Amniotic epithelial cell (primary cell): ENCODE data around the gene DISC1.
"Not testable (repeated sequence)": the region's sequence is repeated elsewhere in the genome, so short reads cannot be mapped to it uniquely, and the experiment has no call there.

Experiments used
- DNase-seq: peaks from one replicate; pipeline ENCODE4 v3.0.0-alpha.2; 2010; ENCODE audit warnings: low read depth

DISC1 gene

GRCh38 chr1:231605149-231606100 is 21.2 kb upstream of the DISC1 start:
- no peak for DNase-seq

DNA sequence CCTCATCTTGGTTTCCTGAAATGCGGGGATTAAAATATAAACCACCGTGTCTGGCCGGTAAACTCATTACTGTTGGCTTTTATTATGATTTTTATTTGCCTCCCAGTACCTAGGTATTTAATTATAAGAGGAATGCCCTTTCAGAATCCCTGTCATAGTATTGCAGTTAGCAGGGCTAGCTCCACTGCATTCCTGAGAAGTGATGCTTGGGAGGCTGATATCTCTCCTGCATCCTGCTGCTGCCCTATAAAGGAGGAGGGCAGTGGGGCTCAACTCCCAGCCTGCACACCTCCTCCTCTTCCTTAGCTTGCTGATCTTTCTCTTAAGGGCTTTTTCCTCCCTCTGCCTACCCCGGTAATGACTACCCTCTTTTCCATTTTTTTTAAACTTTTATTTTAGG is 19.9 kb upstream of the DISC1 start:
- DNase-seq = no peak

DNA sequence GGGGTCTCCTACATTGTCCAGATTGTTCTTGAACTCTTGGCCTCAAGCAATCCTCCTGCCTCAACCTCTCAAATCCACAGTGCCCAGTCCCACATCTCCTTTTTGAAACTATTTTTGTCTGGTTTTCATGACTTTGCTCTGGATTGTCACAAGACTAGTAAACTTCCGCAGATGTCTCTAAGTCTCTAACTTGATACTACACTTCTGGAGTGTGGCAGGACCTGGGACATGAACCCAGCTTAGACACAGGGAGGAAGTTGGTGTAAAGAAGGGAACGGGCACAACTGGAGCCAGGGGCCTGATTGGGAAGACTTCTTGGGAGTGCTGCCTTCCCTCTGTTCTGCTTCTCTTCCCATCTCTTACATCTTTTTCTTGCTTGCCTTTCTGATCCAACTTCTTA is 16.2 kb upstream of the DISC1 start:
- no peak for DNase-seq

DNA sequence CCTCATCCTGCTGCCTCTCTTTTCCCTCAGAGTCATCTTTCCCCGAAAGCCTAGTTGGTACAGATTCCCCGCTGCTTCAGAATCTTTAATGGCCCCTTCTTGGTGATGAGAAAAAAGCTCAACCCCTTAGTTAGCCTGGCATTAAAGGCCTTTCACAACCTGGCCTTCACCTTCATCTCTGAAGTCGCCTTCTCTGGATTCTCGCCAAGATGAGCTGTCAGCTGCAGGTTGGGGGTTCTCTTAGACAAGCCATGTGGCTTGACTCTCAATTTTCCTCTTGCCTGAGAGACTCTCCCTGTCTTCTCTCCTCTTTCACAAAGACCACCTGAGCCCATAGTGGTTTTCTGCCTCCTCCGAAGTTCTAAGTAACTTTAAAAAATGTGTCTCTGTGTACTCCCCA is 15.5 kb upstream of the DISC1 start:
- no peak for DNase-seq

DNA sequence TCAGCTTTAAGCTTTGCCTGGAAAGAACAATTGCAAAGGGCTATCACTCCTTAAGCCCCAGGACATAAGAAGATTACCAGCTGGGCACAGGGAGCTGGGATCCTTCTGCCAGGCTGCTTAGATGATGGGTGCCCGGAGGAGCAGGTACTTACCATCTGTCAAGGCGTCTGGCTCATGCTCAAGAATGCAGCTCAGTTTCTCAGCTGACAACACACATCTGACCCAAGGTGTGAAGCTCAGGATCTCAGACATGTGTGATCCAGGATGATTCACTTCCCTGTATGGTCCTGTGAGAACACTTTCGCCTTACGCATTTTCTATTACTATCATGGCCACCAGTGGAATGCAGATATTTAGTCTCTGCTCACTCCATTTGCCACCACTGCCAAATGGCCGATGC is 14.7 kb upstream of the DISC1 start:
- DNase-seq = no peak

GRCh38 chr1:231612393-231613089 is 14.0 kb upstream of the DISC1 start:
- no peak for DNase-seq

DNA sequence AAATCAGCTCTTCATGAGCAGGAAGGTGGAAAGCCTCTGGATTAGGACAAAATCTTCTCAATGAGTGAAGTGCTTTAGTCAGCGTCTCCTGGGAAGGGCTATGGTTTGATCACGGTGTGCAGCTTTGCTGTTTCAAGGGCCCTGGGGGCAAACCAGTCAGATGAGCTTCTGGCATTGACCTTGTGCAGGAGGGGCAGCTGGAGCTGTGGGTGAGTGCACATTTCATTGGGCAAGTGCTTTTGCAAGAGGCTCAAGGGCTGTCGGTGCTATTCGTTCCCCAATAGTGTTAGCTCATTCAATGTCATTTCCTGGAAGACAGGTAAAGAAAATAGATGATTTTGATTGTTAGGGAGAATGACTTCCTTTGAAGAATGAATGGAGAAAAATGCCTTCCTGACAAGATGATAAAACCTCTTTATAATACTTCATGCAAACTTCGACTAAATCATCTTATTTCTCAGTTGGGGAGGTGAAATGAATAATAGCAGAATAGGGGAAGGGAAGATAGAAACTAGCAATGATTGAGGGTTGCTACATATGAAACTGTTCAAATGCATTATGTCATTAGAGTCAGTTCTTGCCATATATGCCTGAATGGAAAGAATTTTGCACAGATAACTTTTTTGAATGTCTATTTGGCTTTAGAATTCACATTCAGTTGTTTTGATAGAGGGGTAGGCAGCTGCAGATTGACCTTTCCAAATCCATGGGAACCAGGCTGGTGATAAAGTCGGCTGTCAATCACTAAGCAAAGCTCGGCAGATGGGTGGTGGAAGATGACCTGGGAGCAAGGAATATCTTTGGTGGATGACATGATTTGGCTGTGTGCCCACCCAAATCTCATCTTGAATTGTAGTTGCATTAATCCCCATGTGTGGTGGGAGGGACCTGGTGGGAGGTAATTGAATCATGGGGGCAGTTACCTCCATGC is 12.9 kb upstream of the DISC1 start:
- DNase-seq = no peak

DNA sequence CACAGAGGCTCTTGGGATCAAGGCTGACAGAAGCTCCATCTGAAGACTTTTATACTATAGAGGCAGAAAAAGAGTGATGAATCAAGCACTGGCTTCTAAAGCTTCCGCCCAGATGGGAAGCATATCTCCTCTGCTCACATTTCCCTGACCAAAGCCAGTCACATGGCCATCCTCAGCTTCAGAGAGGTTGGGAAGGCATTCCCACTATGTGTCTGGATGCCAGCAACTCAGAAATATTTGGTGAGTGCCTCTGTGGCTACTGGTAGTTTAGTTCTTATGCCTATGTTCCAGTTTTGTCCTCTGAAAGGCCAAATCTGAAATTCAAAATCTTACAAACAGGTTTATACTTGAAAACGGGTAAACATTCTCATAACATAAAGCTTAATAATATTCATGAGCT is 9.9 kb upstream of the DISC1 start:
- no peak for DNase-seq

DNA sequence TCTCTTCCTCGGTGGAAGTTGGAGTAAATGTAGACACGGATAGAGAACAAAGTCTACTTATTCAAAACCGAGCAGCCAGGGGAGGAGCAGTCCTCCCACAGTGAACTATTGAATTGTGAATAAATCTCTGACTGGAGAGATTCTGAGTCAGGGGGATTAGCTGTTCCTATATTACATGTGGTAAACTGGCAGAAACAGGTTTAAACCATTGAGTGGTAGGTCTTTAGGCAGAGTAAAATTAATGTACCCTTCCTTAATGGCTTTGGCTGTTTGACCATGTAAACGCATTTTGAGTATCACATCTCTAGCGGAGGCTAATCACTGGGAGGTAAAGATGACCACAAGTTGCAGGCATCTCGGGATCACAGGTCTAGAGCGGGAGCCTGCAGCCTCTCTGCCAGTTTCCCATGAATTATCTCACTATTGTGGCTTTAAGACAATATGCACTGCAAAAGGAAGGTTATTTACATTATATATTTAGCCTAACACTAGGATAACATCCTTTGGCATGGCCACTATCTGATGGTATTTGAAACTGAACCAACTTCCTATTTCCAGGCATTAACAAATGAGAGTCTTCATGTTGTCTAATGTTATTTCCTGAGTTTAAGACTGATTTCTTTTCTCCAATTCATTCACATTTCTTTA is 7.9 kb upstream of the DISC1 start:
- DNase-seq = peak; percentile 87

- no peak for DNase-seq
Measured at GRCh38 chr1:231619257-231619634, 7.3 kb upstream of the DISC1 start.

GRCh38 chr1:231625042-231625441 is 1.5 kb upstream of the DISC1 start:
- DNase-seq = not testable (repeated sequence)

DNA sequence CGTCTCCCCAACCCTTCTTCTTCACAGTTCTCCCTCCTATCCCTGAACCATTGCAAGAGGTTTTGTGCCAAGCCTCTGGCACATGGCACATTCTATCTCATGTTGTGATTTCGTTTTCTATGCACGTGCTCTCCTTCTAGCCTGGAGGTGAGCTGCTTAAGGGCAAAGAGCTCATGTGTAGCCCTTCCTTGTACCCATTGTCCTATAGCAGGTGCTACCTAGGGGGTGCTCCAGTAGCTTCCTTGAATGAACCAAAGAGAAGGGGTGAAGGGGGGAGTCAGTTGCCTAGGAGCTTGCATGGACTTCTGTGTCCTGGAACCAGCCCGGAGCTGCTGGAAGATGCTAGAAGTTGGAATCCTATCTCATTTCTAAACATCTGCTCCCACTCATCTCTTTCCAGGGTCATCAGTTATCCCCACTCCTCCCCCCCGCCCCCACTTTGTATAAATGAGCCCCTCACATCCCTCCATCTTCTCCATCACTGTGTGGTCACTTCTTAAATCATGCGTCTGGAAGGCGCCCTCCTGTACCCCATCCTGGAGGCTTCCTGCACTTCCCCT is 535 bp upstream of the DISC1 start:
- no peak for DNase-seq

DNA sequence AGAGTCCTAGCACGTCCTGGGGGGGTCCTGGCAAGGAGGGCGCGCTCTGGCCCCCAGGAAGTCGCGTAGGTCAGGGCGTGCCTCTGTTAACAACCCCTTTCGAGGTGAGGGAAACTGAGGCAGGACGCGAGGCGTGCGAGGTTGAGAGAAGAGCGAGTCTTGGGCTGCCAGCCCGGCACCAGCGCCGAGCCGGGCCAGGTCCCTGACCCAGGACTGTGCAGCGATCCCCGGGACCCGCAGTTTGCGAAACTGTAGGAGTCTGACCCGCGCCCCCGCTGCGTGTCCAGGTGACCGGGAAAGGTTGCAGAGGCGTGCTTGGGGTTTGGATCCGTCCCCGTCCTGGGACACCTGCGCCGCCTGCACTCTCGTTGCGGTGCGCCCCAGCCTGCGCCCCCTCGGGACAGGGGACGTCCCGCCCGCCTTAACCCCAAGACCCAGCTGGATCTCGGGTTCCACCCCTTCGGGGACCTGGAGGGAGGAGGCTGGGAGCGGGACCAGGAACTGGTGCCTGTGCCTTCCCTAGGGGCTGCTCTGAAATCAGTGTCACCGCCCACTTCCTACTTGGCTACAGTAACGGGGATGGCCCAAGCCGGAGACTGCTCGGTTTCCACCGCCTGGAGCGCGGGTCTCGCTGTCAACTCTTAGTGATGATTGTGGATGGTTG is 493 bp downstream of the DISC1 start:
- DNase-seq = no peak

DNA sequence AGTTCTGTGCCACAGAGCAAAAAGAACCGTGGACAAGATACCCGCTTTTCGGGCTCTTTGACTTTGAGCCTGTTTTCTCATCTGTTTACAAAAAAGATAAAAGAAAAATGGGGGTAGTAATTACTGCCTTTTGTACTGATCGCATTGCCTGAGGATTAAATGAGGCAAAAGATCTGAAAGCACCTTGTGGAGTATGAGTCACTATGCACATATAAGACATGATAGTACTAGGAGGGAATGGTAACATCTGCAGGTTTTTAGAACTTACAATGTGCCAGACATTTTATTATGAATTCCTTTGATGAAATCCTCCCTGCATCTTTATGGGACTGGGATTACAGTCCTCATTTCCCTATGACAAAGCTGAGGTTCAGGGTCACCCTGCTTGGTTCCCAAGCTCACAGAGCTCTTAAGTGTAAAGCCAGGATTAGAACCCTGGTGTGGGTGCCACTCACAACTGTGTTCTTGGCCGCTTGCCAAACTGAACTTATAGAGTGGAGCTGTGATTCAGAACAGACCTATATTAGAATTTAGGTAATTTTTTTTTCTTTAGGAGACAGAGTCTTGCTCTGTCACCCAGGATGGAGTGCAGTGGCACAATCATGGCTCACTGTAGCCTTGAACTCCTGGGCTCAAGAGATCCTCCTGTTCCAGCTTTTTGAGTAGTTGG is 1.8 kb downstream of the DISC1 start:
- no peak for DNase-seq

DNA sequence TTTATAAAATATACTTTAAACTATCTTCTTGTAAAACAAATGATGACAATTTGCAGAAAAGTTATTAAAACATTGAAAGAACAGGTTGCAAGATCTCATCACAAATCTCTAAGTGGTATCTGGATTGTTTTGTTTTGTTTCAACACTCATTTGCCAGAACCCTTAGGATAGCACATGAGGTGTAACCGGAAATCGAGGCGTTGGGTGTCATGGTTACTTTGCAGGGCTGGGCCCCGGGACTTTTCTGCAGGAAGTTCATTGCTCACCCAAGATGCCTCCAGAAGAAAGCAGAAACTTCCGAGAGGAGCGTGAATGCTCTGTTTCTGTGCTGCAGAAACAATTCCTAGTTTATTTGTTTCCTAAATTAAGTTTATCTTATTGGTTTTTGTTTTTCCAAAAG is 2.5 kb downstream of the DISC1 start:
- DNase-seq = peak; percentile 25

DNA sequence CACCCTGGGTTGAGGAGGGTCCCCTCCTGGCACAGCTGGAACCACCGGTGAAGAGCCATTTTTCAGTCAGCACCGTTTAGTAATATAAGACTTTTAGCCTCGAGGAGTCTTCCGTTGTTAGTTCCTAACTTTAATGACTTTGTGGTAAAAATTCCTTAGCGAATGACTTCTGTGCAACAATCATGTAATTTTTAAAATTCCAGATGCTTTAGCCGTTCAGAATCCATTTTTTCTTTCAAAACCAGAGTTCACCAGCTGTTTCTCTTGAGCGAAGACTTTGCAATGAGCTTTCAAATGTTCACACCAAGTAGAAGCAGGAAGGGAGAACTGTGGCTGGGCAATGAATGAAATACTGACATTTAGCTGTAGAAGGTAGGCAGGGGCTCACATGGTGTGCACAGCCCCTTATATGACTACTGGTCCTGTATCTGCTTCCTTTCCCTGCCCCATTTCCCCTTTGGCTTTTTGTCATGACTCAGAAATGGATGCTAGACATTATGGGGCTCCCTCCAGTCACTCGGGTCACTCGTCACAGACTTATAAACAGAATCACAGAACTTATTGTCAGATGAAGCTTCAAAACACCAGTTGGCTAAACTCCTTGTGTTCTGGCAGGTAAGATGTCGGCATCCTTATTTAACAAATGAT is 4.1 kb downstream of the DISC1 start:
- peak; percentile 41 for DNase-seq

- no peak for DNase-seq
Measured at GRCh38 chr1:231631717-231632116, 5.1 kb downstream of the DISC1 start.

- no peak for DNase-seq
Measured at GRCh38 chr1:231632119-231632518, 5.5 kb downstream of the DISC1 start.

GRCh38 chr1:231634323-231635013 is 7.9 kb downstream of the DISC1 start:
- no peak for DNase-seq
